22Rv1 (cell line): ENCODE results near the gene CHMP1A.

Source experiments
- ZFX ChIP-seq: fragments of 450-650 bp; IDR thresholded peaks from 2 replicates; pipeline ENCODE4 v1.6.1; 2017; ENCODE audit warnings: antibody characterized with exemption, borderline replicate concordance
- TF ChIP-seq, protein P1 (sequence below): fragments of 450-650 bp; IDR thresholded peaks from 2 replicates; pipeline ENCODE4 v1.5.1; 2017; ENCODE audit warnings: mild to moderate bottlenecking

DNA sequence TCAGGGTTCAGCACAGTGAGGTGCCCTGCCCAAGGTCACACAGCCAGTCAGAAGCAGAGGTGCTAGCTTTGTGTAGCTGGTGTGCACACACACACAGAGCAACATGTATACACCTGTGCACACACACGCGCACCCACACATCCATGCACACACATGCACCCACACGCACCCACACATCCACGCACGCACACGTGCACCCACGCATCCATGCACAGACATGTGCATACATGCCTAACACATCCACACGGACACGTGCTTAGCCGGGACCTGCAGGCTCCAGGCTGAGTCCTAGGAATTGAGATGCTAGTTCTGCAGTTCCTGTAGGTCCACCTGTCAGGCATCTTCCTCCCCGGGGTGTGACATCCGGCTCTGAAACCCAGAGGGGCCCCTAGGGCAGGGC is 57.1 kb downstream of the CHMP1A start:
- TF ChIP-seq, protein P1, sequence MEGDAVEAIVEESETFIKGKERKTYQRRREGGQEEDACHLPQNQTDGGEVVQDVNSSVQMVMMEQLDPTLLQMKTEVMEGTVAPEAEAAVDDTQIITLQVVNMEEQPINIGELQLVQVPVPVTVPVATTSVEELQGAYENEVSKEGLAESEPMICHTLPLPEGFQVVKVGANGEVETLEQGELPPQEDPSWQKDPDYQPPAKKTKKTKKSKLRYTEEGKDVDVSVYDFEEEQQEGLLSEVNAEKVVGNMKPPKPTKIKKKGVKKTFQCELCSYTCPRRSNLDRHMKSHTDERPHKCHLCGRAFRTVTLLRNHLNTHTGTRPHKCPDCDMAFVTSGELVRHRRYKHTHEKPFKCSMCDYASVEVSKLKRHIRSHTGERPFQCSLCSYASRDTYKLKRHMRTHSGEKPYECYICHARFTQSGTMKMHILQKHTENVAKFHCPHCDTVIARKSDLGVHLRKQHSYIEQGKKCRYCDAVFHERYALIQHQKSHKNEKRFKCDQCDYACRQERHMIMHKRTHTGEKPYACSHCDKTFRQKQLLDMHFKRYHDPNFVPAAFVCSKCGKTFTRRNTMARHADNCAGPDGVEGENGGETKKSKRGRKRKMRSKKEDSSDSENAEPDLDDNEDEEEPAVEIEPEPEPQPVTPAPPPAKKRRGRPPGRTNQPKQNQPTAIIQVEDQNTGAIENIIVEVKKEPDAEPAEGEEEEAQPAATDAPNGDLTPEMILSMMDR: no peak
- no peak for TF ChIP-seq ZFX
